A549 (cell line): Measurements from ENCODE around the gene TMEM253.

Source experiments
- BCL3 ChIP-seq: fragments of >200 bp; sonication (Bioruptor Twin); formaldehyde crosslinking; IDR thresholded peaks from 3 replicates; pipeline ENCODE4 v1.6.1; 2016
- BHLHE40 ChIP-seq: IDR thresholded peaks from 2 replicates; pipeline ENCODE4 v1.6.1; 2012; ENCODE audit warnings: low read depth, low read length, inconsistent platforms
- CTCF ChIP-seq: fragments of >200 bp; sonication (Bioruptor Twin); formaldehyde crosslinking; IDR thresholded peaks from 3 replicates; pipeline ENCODE4 v1.5.1; 2016
- EHMT2 ChIP-seq: fragments of 200-600 bp; sonication (generic); IDR thresholded peaks from 2 replicates; pipeline ENCODE4 v1.6.1; 2016; ENCODE audit warnings: antibody characterized with exemption, low read depth, mild to moderate bottlenecking, moderate library complexity
- ELK1 ChIP-seq: fragments of 150-350 bp; IDR thresholded peaks from 2 replicates; pipeline ENCODE4 v1.6.1; 2014; ENCODE audit warnings: low read depth, mild to moderate bottlenecking, low read length
- EP300 ChIP-seq, 2 experiments: fragments of >200 bp; sonication (Bioruptor Twin); formaldehyde crosslinking; IDR thresholded peaks; 2 replicates in 1 of 2; 3 replicates in 1 of 2; pipeline ENCODE4 v1.6.1; 2016 to 2017
- HOXA7 ChIP-seq: fragments of 250-450 bp; sonication (Bioruptor Pico); IDR thresholded peaks from 2 replicates; pipeline ENCODE4 v1.5.0; 2020; ENCODE audit warnings: mild to moderate bottlenecking, moderate library complexity
- JUN ChIP-seq, 2 experiments: fragments of >200 bp; sonication (Bioruptor Twin); formaldehyde crosslinking; IDR thresholded peaks; 2 replicates in 1 of 2; 3 replicates in 1 of 2; pipeline ENCODE4 v1.6.1; 2016 to 2017
- JUNB ChIP-seq: fragments of >200 bp; sonication (Bioruptor Twin); formaldehyde crosslinking; IDR thresholded peaks from 2 replicates; pipeline ENCODE4 v1.6.1; 2016
- KDM1A ChIP-seq: fragments of 200-600 bp; sonication (generic); IDR thresholded peaks from 2 replicates; pipeline ENCODE4 v1.6.1; 2016; ENCODE audit warnings: low read depth, mild to moderate bottlenecking
- POLR2A ChIP-seq: IDR thresholded peaks from 2 replicates; pipeline ENCODE4 v1.6.1; 2012; ENCODE audit warnings: mild to moderate bottlenecking, low read length
- TFCP2L1 ChIP-seq: fragments of 250-450 bp; sonication (Bioruptor Pico); IDR thresholded peaks from 2 replicates; pipeline ENCODE4 v1.5.0; 2021; ENCODE audit warnings: mild to moderate bottlenecking

GRCh38 chr14:21100931-21101330 is at the start of gene TMEM253:
- TF ChIP-seq POLR2A (no peak), JUNB (no peak), BHLHE40 (no peak), KDM1A (no peak), ELK1 (no peak), CTCF (no peak), JUN (IDR thresholded peaks at IDR 0.05) (no peak), HOXA7 (CRISPR knock-in tag) (no peak), BCL3 (no peak), TFCP2L1 (CRISPR knock-in tag) (no peak), EP300 (IDR thresholded peaks at IDR 0.05) (no peak), EHMT2 (no peak)
